Measurements from ENCODE around the gene XRCC4.

XRCC4 gene

GRCh38 chr5:83118976-83119375, 41.6 kb downstream of the XRCC4 start:
- ATAC-seq (ENCODE audit: low read depth) (no peak), DNase-seq (ENCODE audit: low spot score) (no peak)
- H3K9me3 ChIP-seq (ENCODE audit: severe bottlenecking), result peaks cover 4% of the 10 kb centered on the region
- no peaks in the 10 kb centered on the region for H3K4me1 ChIP-seq (ENCODE audit: insufficient read depth, poor library complexity, severe bottlenecking)
- H3K27ac ChIP-seq (ENCODE audit: poor library complexity, severe bottlenecking), result no peak overlapping the region
- H3K27me3 ChIP-seq (ENCODE audit: insufficient read depth, poor library complexity, severe bottlenecking), result no peaks in the 10 kb centered on the region
- H3K36me3 ChIP-seq (ENCODE audit: low read depth), result peaks cover 8% of the 10 kb centered on the region; the same call in 1 of the 2 replicates
- no peak overlapping the region for H3K4me3 ChIP-seq (ENCODE audit: severe bottlenecking)
- no peak for TF ChIP-seq CTCF (IDR thresholded peaks at IDR 0.05; ENCODE audit: poor library complexity, severe bottlenecking)

GRCh38 chr5:83124593-83124992, 47.2 kb downstream of the XRCC4 start:
- ATAC-seq (ENCODE audit: low read depth), result no peak
- H3K27ac ChIP-seq (ENCODE audit: poor library complexity, severe bottlenecking), result no peak overlapping the region

GRCh38 chr5:83125560-83125959, 48.2 kb downstream of the XRCC4 start:
- Histone ChIP-seq H3K27me3 (ENCODE audit: insufficient read depth, poor library complexity, severe bottlenecking) (no peaks in the 10 kb centered on the region), H3K27ac (ENCODE audit: poor library complexity, severe bottlenecking) (no peak overlapping the region), H3K36me3 (ENCODE audit: low read depth) (no peaks in the 10 kb centered on the region), H3K4me3 (ENCODE audit: severe bottlenecking) (no peak overlapping the region), H3K4me1 (ENCODE audit: insufficient read depth, poor library complexity, severe bottlenecking) (no peaks in the 10 kb centered on the region), H3K9me3 (ENCODE audit: severe bottlenecking) (no peaks in the 10 kb centered on the region)
- TF ChIP-seq CTCF (IDR thresholded peaks at IDR 0.05; ENCODE audit: poor library complexity, severe bottlenecking), result no peak
- ATAC-seq (ENCODE audit: low read depth) (no peak), DNase-seq (ENCODE audit: low spot score) (no peak)

More at GRCh38 chr5:83124593-83124992, 47.2 kb downstream of the XRCC4 start:
- no peak for DNase-seq (ENCODE audit: low spot score)
- Histone ChIP-seq H3K4me3 (ENCODE audit: severe bottlenecking) (no peak overlapping the region), H3K36me3 (ENCODE audit: low read depth) (no peaks in the 10 kb centered on the region), H3K9me3 (ENCODE audit: severe bottlenecking) (no peaks in the 10 kb centered on the region), H3K27me3 (ENCODE audit: insufficient read depth, poor library complexity, severe bottlenecking) (no peaks in the 10 kb centered on the region), H3K4me1 (ENCODE audit: insufficient read depth, poor library complexity, severe bottlenecking) (no peaks in the 10 kb centered on the region)
- TF ChIP-seq CTCF (IDR thresholded peaks at IDR 0.05; ENCODE audit: poor library complexity, severe bottlenecking), result no peak

- Histone ChIP-seq H3K36me3 (ENCODE audit: low read depth) (no peaks in the 10 kb centered on the region), H3K9me3 (ENCODE audit: severe bottlenecking) (no peaks in the 10 kb centered on the region), H3K4me1 (ENCODE audit: insufficient read depth, poor library complexity, severe bottlenecking) (no peaks in the 10 kb centered on the region), H3K27ac (ENCODE audit: poor library complexity, severe bottlenecking) (no peak overlapping the region), H3K4me3 (ENCODE audit: severe bottlenecking) (no peak overlapping the region), H3K27me3 (ENCODE audit: insufficient read depth, poor library complexity, severe bottlenecking) (no peaks in the 10 kb centered on the region)
- DNase-seq (ENCODE audit: low spot score), result no peak
- TF ChIP-seq CTCF (IDR thresholded peaks at IDR 0.05; ENCODE audit: poor library complexity, severe bottlenecking), result no peak
- ATAC-seq (ENCODE audit: low read depth), result no peak
Measured at GRCh38 chr5:83126501-83126900, 49.2 kb downstream of the XRCC4 start.

- Histone ChIP-seq H3K4me3 (ENCODE audit: severe bottlenecking) (no peak overlapping the region), H3K36me3 (ENCODE audit: low read depth) (no peaks in the 10 kb centered on the region), H3K4me1 (ENCODE audit: insufficient read depth, poor library complexity, severe bottlenecking) (no peaks in the 10 kb centered on the region), H3K27ac (ENCODE audit: poor library complexity, severe bottlenecking) (no peak overlapping the region), H3K9me3 (ENCODE audit: severe bottlenecking) (no peaks in the 10 kb centered on the region), H3K27me3 (ENCODE audit: insufficient read depth, poor library complexity, severe bottlenecking) (no peaks in the 10 kb centered on the region)
- DNase-seq (ENCODE audit: low spot score), result no peak
- ATAC-seq (ENCODE audit: low read depth), result no peak
- TF ChIP-seq CTCF (IDR thresholded peaks at IDR 0.05; ENCODE audit: poor library complexity, severe bottlenecking), result no peak
Measured at GRCh38 chr5:83133797-83134196, 56.5 kb downstream of the XRCC4 start.
